HG02852 (cell line): ENCODE results near the gene NKX6-2.
"Not testable (repeated sequence)": the region's sequence is repeated elsewhere in the genome, so short reads cannot be mapped to it uniquely, and the experiment has no call there.

Experiments
- ATAC-seq: cut with Tn5 transposase; IDR thresholded peaks from one replicate; pipeline ENCODE4 v1.9.1; 2021; ENCODE audit warnings: mild to moderate bottlenecking, moderate library complexity; ENCODE audit not compliant: unreplicated experiment

Gene NKX6-2

DNA sequence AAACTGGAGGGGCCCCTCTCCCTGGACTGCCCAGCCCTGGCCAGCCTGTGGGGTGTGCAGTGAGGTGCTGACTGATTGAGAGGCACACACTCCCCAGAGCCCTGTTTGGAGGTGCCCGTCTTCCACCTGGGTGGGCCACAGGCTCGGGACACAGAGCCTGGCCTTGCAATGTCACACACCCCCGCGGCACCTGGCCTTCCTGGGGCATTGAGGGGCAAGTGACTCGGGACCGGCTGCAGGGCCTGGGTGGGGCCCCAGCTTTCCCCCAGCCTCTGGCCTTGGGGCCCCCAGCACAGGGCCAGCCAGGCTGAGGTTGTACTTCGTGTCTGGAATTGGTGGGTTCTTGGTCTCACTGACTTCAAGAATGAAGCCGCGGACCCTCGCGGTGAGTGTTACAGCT lies 13.9 kb upstream of the NKX6-2 start:
- ATAC-seq = no peak

DNA sequence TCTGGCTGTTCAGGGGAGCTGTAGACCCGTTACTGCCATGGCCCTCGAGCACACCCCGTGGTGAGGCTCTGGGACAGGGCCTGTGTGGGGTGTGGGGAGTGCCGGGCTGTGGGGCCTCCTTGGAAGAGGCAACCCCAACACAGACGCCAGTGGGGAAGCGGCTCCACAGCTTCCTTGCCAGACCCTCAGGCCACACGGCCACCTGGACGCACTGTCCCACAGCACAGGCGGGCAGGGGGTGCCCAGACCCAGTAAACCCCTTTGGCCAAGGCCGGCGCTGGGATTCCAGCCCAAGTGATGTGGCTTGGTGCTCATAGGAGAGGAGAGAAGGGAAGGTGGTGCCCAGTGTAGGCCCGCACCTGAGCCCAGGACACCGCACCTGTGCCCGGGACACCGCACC lies 12.9 kb upstream of the NKX6-2 start:
- no peak for ATAC-seq

DNA sequence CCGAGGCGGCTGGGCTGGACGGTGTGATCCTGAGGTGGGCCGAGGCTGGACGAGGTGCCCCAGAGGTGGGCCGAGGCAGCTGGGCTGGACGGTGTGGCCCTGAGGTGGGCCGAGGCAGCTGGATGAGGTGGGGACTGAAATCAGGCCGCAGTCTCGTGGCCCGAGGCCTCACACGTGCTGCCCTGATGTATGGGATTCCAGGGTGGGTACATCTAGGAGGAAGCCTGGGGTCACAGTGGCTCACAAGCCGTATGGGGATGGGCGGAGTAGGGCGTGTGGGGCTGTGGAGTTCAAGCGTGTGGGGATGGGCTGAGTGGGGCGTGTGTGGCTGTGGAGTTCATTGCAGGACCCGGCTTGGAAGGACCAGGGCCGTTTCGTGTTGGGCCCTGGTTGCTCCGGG lies 12.5 kb upstream of the NKX6-2 start:
- no peak for ATAC-seq

DNA sequence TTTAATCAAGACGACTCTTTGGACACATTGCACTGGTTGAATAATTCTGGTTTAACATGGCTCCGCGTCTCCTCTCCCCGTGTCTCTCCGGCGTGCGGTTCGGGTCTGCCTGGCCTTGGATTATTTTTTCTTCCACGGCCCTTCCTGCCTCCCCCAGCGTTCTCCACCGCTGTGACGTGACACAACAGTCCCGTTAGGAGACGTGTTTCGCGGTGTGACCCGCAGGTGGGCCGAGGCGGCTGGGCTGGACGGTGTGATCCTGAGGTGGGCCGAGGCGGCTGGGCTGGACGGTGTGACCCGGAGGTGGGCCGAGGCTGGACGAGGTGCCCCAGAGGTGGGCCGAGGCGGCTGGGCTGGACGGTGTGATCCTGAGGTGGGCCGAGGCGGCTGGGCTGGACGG lies 12.0 kb upstream of the NKX6-2 start:
- ATAC-seq = not testable (repeated sequence)

DNA sequence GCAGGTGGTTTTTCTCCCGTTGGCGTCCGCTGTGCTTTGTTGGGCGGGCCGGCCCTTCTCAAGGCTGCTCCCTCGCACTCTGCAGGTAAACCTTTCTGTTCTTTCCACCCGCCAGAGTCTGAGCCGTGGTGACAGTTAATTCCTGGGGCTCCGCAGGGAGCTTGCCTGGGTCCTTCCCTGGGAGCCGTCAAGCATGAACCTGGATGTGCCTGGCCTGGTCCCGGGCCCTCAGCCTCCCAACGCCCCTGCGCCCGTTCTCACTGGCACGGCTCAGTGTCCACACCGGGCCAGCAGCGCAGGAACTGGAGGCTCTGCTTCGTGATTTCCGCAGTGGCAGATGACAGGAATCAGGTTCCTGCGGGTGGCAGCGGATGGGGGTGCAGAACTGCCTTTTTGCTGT lies 10.9 kb upstream of the NKX6-2 start:
- ATAC-seq = no peak

DNA sequence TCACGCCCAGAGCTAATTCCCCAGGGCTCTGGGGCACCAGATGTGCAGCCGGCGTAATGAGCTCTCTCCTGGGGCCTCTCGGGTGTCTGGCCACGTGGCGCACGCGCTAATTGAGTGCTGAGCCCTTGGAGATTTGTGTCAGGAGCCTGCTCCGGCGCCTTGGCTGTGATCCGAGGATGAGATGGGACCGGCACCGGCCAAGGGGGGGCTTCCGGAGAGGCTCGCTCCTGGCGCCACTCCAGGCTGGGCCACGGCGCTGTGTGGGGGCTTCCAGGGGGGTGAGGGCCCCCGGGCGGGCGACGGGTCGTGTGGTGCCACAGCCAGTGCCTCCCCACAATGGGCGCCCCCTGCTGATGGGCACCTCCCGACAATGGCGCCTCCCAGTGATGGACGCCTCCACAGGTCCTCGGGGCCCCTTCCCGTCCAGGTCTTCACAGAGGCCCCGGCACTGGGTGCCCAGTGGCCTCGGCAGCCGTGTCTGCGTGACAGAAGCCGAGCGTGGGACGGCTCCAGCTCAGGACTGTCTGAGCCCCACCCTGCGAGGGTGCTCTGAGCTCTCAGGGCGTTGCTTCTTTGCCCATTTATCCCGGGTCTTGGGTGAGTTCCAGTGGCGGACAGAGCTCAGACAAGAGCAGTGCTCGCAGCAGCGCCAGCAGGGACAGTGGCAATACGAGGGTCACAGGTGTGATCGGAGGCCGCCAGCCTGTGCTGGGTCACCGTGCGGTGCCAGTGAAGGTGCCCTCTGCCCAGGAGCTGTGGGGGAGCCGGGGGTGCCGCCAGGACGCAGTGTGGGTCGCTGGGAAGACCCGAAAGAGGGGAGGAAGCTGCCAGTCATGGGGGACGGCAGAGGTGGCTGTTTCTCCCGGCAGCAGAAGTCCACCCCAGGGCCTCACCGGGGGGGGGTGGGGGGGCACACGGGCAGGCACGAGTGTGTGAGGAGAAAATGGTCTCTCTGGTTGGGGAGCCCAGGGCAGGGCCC lies 8.2 kb upstream of the NKX6-2 start:
- no peak for ATAC-seq

DNA sequence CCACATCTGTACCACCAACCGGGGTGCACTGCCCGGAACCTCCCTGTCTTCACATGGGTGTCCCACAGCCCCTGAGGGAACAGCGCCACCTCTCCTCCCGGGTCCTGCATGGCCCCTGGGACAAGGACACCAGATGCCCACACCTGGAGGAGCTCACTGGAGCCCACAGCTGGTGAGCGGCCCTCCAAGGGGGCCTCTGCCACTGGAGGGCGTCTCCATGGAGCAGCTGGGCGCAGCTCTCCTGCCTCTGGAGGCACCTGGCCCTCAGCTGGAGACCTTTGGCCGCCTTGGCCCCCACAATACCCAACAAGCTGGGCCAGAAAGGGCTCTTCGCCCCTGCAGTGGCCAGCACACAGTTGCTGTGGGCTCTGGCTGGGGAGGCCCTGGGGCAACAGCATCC lies 7.3 kb upstream of the NKX6-2 start:
- no peak for ATAC-seq

DNA sequence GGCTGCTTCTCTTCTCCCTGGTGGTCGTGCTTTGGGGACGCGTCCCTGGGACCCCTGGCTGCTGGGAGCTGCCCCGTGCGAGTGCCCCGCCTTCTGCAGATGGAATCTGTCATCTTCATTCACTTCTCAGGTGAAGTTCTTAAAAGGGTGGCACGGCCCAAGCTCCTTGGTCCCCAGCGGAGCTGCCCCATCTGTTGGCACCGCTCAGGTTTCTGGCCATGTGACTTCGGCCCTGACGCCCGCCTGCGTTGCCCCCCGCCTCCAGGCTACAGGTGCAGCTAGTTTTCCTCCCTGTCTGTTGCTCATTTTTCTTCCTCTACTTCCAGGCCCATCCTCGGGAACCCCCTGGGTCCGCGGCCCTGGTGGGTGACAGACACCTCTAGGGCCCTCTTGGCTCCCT lies 6.8 kb upstream of the NKX6-2 start:
- no peak for ATAC-seq

DNA sequence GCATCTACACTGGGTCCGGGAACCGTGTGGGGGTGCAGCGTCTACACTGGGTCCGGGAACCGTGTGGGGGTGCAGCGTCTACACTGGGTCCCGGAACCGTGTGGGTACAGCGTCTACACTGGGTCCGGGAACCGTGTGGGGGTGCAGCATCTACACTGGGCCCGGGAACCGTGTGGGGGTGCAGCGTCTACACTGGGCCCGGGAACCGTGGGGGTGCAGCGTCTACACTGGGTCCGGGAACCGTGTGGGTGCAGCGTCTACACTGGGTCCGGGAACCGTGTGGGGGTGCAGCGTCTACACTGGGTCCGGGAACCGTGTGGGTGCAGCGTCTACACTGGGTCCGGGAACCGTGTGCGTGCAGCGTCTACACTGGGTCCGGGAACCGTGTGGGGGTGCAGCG lies 6.2 kb upstream of the NKX6-2 start:
- ATAC-seq = not testable (repeated sequence)

DNA sequence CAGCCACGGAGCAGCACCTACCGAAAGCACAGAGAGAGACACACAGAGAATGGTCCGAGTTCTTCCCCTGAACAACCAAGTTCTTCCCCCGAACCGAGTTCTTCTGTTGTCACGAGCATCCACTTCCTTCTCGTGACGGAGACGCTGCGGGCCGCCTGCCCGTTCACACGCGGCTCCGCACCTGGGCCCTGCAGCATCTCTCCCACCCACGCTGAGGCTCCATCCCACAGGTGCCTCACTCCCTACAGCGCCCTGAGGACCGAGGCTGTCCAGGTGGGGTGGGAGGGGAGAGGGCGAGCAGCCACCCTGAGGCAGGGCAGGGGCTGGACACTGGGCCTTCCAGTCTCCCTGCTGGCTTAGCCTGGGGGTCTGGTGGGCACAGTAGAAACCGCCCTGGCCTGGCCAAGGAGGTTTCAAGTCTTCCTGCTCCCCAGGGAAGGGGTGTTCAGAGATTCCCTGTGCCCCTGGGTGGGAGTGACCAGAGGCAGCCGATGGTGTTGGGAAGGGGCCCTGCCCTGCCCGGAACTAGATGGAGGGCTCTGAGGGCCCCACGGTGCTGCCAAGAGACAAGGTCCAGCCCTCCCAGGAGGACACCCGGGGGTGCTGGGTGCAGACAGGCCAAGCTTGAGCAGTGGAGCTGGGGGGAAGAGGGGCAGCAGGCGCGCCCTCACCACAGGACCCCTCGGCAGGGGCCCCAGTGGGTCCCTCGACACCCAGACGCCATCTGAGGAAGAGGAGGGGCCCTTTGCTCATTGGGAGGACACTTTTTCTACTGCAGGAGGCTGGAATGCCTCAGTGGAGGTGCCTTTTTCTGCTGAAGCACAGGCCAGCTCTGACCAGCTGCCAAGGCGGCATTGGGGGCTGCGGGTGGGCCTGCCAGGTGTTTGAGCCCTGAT lies 5.2 kb upstream of the NKX6-2 start:
- no peak for ATAC-seq

DNA sequence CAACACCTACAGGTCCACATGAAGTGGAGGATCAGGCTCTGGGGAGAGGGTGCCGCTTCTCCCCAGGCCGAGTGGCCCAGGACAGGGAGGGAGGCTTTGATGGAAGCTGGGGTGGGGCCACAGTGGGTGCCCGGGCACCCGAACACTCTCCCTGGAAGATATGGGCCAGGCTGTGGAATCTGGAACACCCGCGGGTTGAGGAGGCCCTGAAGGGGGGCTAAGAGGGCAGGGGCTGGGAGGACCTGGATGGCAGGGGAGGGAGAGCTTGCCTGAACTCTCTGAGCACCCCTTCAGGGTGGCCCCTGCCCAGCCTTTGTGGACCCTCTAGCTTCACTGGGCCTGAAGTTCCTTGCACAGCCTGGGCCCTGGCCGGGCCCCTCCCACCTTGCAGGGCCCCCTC lies 4.5 kb upstream of the NKX6-2 start:
- no peak for ATAC-seq

DNA sequence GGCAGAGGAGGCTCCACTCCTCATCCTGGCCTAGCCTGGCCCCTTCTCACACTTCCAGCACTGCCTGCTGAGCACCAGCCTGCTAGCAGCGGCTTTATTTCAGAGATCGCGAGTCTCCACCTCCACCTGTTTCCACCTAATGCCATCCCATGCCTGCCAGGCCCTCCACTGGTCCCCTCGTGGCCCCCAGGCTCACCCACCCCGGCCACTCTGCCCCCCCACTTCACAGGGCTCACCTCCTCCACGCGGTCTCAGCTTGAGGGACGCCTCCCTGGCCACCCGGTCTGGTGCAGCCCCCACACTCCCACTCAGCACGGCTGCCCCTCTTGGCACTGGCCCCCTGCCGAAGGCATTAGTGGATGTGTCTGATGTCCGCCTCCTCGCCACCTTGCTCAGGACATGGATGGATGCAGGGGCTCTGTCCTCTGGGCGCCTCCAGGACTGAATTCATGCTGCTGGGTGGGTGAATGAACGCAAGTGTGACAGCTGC lies 3.8 kb upstream of the NKX6-2 start:
- no peak for ATAC-seq

DNA sequence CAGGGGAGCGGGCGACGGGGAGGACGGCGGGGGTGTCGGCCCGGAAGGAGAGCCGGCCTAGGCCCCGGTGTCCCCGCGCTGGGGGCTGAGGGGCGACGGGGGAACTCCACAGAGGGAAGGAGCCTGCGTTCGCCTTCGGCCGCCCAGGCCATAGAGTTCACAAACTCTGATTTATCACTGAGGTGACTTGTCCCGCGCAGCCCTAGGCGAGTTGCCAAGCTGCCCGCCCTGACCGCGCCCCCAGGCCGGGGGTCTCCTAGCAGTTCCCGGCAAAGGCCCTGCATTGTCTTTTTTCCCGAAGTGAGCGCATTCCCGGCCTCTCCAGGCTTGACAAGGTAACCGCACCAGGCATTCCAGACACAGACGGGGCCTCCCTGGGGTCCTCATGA lies 2.9 kb upstream of the NKX6-2 start:
- no peak for ATAC-seq

DNA sequence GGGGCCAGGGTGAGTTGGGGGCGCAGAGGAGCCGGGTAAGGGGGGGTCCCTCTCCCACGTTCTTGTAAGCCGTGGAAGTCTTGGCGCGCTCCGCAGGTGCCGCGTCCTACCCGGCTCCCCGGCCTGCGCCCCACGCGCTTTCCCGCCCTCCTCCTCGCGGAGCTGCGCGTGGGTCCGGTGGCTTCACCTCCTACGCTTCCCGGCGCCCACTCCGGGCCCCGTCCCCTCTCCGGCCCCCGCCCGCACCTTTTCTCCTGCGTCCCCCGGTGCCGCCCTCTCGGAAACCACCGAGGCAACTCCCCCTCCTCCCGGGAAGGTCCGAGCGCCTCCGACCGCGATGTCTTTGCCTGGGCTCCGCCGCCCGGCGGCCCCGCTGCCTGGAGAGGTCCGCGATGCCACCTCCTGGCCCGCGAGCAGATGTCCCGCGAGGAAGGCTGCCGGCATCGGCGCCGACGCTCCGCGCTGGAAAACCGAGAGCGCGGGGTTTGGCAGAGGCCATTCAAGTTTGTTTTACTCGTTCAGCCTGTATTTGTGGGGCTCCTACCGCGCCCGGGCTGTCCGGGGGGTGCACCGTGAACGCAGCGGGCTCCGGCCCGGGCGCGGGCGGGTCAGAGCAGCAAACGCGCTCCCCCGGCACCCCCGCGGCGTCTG lies 2.4 kb upstream of the NKX6-2 start:
- ATAC-seq = no peak

DNA sequence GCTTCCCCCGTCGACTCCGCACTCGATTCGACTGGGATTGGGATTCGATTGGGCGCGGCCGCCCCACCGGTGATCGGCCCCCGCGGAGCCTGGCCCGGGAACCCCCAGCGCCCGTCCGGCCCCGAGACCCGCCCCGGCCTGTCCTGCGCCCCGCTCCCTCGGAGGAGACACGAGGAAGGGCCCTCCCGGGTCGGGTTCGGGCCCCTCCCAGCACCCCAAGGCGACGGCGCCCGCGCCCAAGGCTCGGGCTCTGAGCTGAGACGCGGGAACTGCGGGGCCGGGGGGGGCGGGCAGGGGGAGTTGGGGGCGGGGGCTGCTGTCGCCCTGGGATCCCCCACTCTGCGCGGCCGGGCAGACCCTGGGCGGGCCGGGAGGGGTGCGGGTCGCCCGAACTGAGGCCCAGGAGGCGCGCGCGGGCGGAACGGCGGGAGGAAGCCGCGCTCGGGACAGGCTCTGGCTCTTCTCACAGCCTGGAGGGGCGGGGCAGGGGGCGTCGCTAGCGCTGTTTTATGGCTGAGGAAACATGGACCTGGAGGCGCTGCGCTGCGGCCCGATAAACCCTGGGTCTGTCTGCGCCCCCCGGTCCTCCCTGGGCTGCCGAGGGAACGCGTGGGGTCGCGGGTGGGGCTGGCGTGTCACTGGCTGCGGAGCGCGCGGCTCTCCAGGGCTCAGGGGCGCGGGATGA lies 1.7 kb upstream of the NKX6-2 start:
- no peak for ATAC-seq

DNA sequence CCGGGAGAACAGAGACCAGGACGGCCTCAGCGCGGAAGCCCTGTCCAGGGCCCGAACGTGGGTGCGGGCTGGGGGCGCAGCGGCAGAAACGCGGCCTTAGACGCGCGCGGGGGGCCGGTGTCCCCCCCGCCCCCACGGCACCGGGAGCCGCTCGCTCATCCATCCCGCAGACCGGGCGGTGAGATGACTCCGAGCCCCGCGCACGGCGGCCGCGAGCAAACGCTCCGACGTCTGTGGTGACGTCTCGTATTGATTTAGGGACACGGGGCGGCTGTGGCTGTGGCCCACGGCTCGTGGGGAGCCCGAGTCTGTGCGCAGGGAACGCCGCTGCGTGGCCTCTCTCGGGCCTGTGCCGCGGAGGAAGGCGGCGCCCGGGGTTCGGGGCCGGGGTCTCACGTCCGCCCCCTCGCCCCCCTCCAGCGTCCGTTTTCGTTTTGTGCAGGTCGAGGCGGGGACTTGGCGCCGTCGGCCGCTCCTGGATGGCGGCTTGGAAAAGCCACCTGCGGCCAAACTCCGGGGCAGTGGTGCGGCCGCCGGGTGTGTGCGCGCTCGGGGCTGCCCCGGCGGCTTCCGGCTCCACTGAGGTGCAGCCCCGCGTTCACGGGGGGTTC lies 1.0 kb upstream of the NKX6-2 start:
- ATAC-seq = no peak

DNA sequence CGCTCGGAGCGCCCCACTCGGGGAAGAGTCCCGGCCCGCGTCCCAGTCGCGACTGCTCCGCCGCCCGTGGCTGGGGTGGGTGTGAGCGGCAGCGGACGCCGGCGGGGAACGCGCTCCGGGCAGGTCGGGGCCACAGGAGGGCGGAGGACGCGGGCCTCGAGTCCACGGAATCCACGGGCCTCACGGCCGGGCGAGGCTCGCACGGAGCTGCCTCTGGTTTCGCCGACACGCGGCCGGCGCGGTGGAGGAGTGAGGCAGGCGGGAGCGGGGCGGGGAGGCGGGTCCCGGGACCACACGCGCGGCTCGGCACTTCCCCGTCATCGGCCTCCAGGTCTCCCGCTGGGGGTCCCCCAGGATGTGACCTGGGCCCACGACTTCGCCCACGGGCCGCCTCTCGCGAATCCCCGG lies 533 bp upstream of the NKX6-2 start:
- no peak for ATAC-seq

DNA sequence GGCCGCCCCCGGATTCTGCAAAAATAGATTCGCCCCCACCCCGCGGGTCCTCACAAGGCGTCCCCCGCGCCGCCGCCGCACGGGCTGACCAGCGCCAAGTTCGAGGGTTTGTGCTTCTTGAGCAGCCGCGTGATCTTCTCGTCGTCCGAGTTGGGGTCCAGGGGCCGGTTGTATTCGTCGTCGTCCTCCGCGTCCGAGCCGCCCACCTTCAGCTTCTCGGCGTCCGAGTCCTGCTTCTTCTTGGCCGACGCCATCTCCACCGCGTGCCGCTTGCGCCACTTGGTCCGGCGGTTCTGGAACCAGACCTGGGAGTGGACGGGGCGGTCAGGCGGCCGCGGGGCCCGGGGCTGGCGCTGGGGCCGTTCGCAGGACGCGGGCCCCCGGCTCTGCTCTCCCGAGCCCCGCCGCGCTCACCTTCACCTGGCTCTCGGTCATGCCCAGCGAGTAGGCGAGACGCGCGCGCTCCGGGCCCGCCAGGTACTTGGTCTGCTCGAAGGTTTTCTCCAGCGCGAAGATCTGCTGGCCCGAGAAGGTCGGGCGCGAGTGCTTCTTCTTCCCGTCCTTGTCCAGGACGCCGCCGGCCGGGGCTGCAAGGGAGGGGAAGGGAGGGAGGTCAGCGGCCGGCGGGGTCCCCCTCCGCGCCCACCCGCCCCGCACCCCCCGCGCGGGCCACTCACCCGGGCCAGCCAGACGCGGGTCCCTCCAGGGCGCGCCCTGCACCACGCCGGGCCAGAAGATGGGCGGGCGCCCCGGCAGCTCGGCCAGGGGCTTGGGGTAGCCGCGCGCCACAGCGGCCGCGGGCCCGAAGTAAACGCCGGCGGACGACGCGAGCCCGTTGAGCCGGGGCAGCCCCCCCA lies 853 bp downstream of the NKX6-2 start:
- no peak for ATAC-seq
